ENCODE results near the gene TUBB8B.
A peak's percentile ranks its signal among the peaks of the same experiment; 100 is the strongest.
"Not testable (repeated sequence)": the region's sequence is repeated elsewhere in the genome, so short reads cannot be mapped to it uniquely, and the experiment has no call there.

The TUBB8B gene

DNA sequence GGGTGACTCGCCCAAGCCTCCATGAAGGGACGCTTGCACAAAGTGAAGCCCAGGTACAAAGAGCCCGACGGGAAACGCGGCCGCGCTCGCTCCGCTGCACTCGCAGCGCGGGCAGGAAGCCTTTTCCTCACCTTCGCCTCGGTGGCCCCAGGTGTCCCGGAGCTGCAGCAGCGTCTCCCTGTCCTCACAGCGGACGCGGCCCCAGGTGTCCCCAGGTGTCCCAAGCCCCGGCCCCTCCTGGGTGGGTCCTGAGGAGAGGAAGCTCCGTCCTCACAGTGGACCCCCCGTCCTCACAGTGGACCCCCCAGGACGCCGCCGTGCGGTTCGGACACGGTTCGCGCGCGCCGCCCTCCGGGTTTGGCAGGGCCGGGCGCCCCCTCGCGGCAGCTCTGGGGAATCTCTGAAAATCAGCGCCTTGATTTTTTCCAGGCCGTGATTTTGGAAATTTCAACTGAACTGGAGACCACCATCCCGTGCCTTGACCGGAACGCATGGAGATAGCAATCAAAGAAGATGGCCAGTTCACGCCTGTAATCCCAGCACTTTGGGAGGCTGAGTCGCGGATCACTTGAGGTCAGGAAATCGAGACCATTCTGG is 23.9 kb upstream of the TUBB8B start:
- TF ChIP-seq, protein P1, sequence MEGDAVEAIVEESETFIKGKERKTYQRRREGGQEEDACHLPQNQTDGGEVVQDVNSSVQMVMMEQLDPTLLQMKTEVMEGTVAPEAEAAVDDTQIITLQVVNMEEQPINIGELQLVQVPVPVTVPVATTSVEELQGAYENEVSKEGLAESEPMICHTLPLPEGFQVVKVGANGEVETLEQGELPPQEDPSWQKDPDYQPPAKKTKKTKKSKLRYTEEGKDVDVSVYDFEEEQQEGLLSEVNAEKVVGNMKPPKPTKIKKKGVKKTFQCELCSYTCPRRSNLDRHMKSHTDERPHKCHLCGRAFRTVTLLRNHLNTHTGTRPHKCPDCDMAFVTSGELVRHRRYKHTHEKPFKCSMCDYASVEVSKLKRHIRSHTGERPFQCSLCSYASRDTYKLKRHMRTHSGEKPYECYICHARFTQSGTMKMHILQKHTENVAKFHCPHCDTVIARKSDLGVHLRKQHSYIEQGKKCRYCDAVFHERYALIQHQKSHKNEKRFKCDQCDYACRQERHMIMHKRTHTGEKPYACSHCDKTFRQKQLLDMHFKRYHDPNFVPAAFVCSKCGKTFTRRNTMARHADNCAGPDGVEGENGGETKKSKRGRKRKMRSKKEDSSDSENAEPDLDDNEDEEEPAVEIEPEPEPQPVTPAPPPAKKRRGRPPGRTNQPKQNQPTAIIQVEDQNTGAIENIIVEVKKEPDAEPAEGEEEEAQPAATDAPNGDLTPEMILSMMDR (IDR thresholded peaks at IDR 0.05; ENCODE audit: low read depth, low read length, poor library complexity, severe bottlenecking), result peak; percentile 50
- not testable (repeated sequence) for H3F3A ChIP-seq (ENCODE audit: control insufficient read depth, insufficient read depth); H3K4me1 ChIP-seq (ENCODE audit: control insufficient read depth, low read length); H3K9me3 ChIP-seq (ENCODE audit: control insufficient read depth, insufficient read depth, low read length); H4K20me1 ChIP-seq (ENCODE audit: control insufficient read depth, insufficient read depth, low read depth, low read length); H3K4me3 ChIP-seq (ENCODE audit: low read length); H3K27ac ChIP-seq (ENCODE audit: low read depth, low read length); H3K36me3 ChIP-seq (ENCODE audit: control insufficient read depth, low read length); H3K9me2 ChIP-seq (replicated peaks; ENCODE audit: control insufficient read depth, low read length); H3K27me3 ChIP-seq (ENCODE audit: control insufficient read depth, low read length); H3K4me2 ChIP-seq (ENCODE audit: low read length); H3K79me2 ChIP-seq (ENCODE audit: control insufficient read depth, low read length)

DNA sequence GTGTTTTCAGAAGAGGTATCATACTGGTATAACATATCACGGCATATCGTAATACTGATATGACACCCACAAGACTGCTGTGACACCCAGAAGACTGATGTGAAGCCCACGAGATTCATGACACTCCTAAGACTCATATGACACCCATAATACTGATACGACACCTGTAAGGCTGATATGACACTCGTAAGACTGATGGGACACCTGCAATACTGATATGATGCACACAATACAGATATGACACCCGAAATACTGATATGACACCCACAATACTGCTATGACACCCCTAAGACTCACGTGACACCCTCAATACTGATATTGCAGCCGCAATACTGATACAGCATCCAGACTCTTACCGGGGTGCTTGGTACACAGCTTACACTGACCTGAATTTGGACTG is 18.3 kb upstream of the TUBB8B start:
- not testable (repeated sequence) for H3K27me3 ChIP-seq (ENCODE audit: control insufficient read depth, low read length); H3K79me2 ChIP-seq (ENCODE audit: control insufficient read depth, low read length); H3K4me3 ChIP-seq (ENCODE audit: low read length); H4K20me1 ChIP-seq (ENCODE audit: control insufficient read depth, insufficient read depth, low read depth, low read length); H3K9me3 ChIP-seq (ENCODE audit: control insufficient read depth, insufficient read depth, low read length); H3K9me2 ChIP-seq (replicated peaks; ENCODE audit: control insufficient read depth, low read length); H3K4me2 ChIP-seq (ENCODE audit: low read length); H3F3A ChIP-seq (ENCODE audit: control insufficient read depth, insufficient read depth); H3K27ac ChIP-seq (ENCODE audit: low read depth, low read length); H3K4me1 ChIP-seq (ENCODE audit: control insufficient read depth, low read length); H3K36me3 ChIP-seq (ENCODE audit: control insufficient read depth, low read length)

DNA sequence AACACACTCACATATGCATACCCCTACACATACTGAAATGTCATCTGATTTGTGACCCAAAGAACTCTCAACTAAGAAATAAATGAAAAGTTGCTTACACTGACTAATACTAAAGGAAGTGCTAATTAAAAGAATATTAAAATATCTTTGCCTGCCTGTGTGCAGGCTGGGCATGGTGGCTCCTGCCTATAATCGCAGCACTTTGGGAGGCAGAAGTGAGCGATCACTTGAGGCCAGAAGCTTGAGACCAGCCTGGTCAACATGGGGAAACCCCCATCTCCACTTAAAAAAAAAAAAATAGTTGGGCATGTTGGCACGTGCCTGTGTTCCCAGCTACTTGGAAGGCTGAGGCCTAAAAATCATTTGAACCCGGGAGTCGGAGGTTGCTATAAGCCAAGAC is 14.9 kb upstream of the TUBB8B start:
- H3K9me3 ChIP-seq (ENCODE audit: control insufficient read depth, insufficient read depth, low read length); H3K4me2 ChIP-seq (ENCODE audit: low read length); H3K4me1 ChIP-seq (ENCODE audit: control insufficient read depth, low read length); H3K27ac ChIP-seq (ENCODE audit: low read depth, low read length); H4K20me1 ChIP-seq (ENCODE audit: control insufficient read depth, insufficient read depth, low read depth, low read length); H3K36me3 ChIP-seq (ENCODE audit: control insufficient read depth, low read length); H3K9me2 ChIP-seq (replicated peaks; ENCODE audit: control insufficient read depth, low read length); H3F3A ChIP-seq (ENCODE audit: control insufficient read depth, insufficient read depth); H3K79me2 ChIP-seq (ENCODE audit: control insufficient read depth, low read length); H3K27me3 ChIP-seq (ENCODE audit: control insufficient read depth, low read length); H3K4me3 ChIP-seq (ENCODE audit: low read length): not testable (repeated sequence)

DNA sequence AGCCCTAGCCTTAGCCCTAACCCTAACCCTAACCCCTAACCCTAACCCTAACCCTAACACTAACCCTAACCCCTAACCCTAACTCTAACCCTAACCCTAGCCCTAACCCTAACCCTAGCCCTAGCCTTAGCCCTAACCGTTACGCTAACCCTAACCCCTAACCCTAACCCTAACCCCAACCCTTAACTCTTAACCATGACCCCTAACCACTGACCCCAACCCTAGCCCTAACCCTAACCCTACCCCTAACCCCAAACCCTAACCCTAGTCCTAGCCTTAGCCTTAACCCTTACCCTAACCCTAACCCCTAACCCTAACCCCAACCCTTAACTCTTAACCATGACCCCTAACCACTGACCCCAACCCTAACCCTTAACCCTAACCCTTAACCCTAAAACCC is 14.2 kb upstream of the TUBB8B start:
- not testable (repeated sequence) for H4K20me1 ChIP-seq (ENCODE audit: control insufficient read depth, insufficient read depth, low read depth, low read length); H3K4me1 ChIP-seq (ENCODE audit: control insufficient read depth, low read length); H3K9me3 ChIP-seq (ENCODE audit: control insufficient read depth, insufficient read depth, low read length); H3K27ac ChIP-seq (ENCODE audit: low read depth, low read length); H3K36me3 ChIP-seq (ENCODE audit: control insufficient read depth, low read length); H3K4me2 ChIP-seq (ENCODE audit: low read length); H3K4me3 ChIP-seq (ENCODE audit: low read length); H3K79me2 ChIP-seq (ENCODE audit: control insufficient read depth, low read length); H3F3A ChIP-seq (ENCODE audit: control insufficient read depth, insufficient read depth); H3K27me3 ChIP-seq (ENCODE audit: control insufficient read depth, low read length); H3K9me2 ChIP-seq (replicated peaks; ENCODE audit: control insufficient read depth, low read length)

DNA sequence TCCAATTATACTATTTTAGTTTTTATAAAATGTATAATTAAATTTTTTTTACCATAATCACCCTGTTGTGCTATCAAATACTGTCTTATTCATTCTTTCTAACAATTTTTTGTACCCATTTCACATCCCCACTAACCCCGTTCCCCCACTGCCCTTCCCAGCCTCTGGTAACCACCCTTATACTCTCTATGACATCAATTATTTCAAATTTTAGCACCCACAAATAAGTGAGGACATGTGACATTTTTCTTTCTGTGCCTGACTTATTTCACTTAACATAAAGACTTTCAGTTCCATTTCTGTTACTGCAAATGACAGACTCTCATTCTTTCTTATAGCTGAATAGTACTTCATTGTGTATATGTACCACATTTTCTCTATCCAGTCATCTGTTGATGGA is 5.0 kb upstream of the TUBB8B start:
- H3K9me2 ChIP-seq (replicated peaks; ENCODE audit: control insufficient read depth, low read length); H3K4me3 ChIP-seq (ENCODE audit: low read length); H3K4me1 ChIP-seq (ENCODE audit: control insufficient read depth, low read length); H3K27me3 ChIP-seq (ENCODE audit: control insufficient read depth, low read length); H3F3A ChIP-seq (ENCODE audit: control insufficient read depth, insufficient read depth); H3K9me3 ChIP-seq (ENCODE audit: control insufficient read depth, insufficient read depth, low read length); H4K20me1 ChIP-seq (ENCODE audit: control insufficient read depth, insufficient read depth, low read depth, low read length); H3K36me3 ChIP-seq (ENCODE audit: control insufficient read depth, low read length); H3K27ac ChIP-seq (ENCODE audit: low read depth, low read length); H3K4me2 ChIP-seq (ENCODE audit: low read length); H3K79me2 ChIP-seq (ENCODE audit: control insufficient read depth, low read length): not testable (repeated sequence)

DNA sequence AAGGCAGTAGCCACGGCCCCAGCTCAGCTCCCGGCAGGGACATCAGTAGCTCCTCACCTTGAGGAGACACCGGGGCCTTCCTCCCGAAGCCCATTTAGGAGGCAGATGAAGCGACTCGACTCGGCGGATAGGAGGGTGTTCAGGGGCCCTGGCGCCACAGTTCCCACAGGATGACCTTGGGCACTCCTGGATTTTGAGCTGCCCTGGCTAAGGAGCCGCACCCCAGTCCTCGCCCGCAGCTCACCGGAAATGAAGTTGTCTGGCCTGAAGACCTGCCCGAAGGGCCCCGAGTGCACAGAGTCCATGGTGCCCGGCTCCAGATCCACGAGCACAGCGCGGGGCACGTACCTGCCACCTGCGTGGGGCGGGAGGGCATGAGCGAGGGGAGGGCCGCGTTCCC is 719 bp downstream of the TUBB8B start:
- not testable (repeated sequence) for H3K4me2 ChIP-seq (ENCODE audit: low read length); H3K4me3 ChIP-seq (ENCODE audit: low read length); H3K27ac ChIP-seq (ENCODE audit: low read depth, low read length); H3K79me2 ChIP-seq (ENCODE audit: control insufficient read depth, low read length); H4K20me1 ChIP-seq (ENCODE audit: control insufficient read depth, insufficient read depth, low read depth, low read length); H3K9me3 ChIP-seq (ENCODE audit: control insufficient read depth, insufficient read depth, low read length); H3K4me1 ChIP-seq (ENCODE audit: control insufficient read depth, low read length); H3F3A ChIP-seq (ENCODE audit: control insufficient read depth, insufficient read depth); H3K9me2 ChIP-seq (replicated peaks; ENCODE audit: control insufficient read depth, low read length); H3K36me3 ChIP-seq (ENCODE audit: control insufficient read depth, low read length); H3K27me3 ChIP-seq (ENCODE audit: control insufficient read depth, low read length)

DNA sequence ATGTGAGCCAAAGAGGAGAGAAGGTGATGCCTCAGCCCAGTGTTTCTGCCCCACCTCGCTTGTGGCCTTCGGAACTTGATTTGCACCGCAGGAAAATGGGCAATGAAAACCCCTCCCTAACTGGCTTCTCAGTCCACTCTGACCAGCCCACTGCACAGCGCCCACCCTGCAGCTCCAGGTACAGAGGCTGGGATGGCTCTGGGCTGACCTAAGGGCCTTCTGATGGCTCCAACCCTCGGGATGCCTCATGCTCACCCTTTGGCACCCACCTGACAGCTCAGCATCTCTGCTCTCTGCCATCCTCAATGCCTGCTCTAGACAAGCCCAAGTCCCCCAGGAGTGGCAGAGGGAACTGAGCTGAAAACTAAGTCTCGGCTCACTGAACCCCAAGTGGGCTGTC is 36.2 kb downstream of the TUBB8B start:
- H3K4me1 ChIP-seq (ENCODE audit: control insufficient read depth, low read length); H3K27me3 ChIP-seq (ENCODE audit: control insufficient read depth, low read length); H3K79me2 ChIP-seq (ENCODE audit: control insufficient read depth, low read length): not testable (repeated sequence)

DNA sequence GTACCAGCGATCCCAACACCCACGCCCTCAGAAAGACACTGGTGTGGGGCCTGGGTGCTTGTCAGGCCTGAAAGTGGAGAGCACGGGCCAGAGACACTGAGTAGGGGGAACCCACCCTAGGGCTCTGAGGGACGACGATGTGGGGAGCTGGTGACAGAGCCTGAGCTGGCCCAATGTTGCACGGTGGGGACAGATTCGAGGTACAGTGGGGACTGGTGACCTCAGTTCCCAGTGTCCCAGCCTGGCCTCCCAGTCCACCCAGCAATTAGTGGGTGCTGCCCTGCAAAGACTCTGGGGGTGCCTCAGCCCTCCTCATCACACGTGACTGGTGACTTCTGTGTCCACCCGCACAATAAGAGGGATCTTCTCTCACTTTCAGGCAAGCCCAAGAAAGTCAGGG is 36.6 kb downstream of the TUBB8B start:
- not testable (repeated sequence) for H3K27ac ChIP-seq (ENCODE audit: low read depth, low read length); H3K9me3 ChIP-seq (ENCODE audit: control insufficient read depth, insufficient read depth, low read length); H3K4me1 ChIP-seq (ENCODE audit: control insufficient read depth, low read length); H3F3A ChIP-seq (ENCODE audit: control insufficient read depth, insufficient read depth); H3K4me2 ChIP-seq (ENCODE audit: low read length); H3K36me3 ChIP-seq (ENCODE audit: control insufficient read depth, low read length); H3K27me3 ChIP-seq (ENCODE audit: control insufficient read depth, low read length); H3K79me2 ChIP-seq (ENCODE audit: control insufficient read depth, low read length); H3K9me2 ChIP-seq (replicated peaks; ENCODE audit: control insufficient read depth, low read length); H3K4me3 ChIP-seq (ENCODE audit: low read length); H4K20me1 ChIP-seq (ENCODE audit: control insufficient read depth, insufficient read depth, low read depth, low read length)

More for the DNA sequence above, 36.2 kb downstream of the TUBB8B start:
- H3K36me3 ChIP-seq (ENCODE audit: control insufficient read depth, low read length); H3K4me3 ChIP-seq (ENCODE audit: low read length); H4K20me1 ChIP-seq (ENCODE audit: control insufficient read depth, insufficient read depth, low read depth, low read length); H3K27ac ChIP-seq (ENCODE audit: low read depth, low read length); H3K9me2 ChIP-seq (replicated peaks; ENCODE audit: control insufficient read depth, low read length); H3F3A ChIP-seq (ENCODE audit: control insufficient read depth, insufficient read depth); H3K4me2 ChIP-seq (ENCODE audit: low read length); H3K9me3 ChIP-seq (ENCODE audit: control insufficient read depth, insufficient read depth, low read length): not testable (repeated sequence)
